Activated CD4-positive, alpha-beta T cell treated with anti-CD3 and anti-CD28 coated beads, Interleukin-2, amount 10 ng/mL, durations not matched to agents 7 days and 5 days (primary cell): ENCODE results near the gene RAD51B. TPM values are rescaled to one million over a fixed set of nuclear protein-coding genes. Genes with fewer than 3 reads are reported as not detected.
"Not testable (repeated sequence)": the region's sequence is repeated elsewhere in the genome, so short reads cannot be mapped to it uniquely, and the experiment has no call there.

ENCODE experiments used
- CTCF ChIA-PET: fragments of 350-600 bp; sonication (Branson Sonifier 250); formaldehyde crosslinking; loops from one replicate; lab custom pipeline; 2021; ENCODE audit warnings: antibody characterized with exemption; lab: Charles Lee
- POLR2A ChIA-PET: fragments of 350-600 bp; sonication (Branson Sonifier 250); formaldehyde crosslinking; loops from one replicate; lab custom pipeline; 2021; ENCODE audit warnings: antibody characterized with exemption; lab: Charles Lee
- DNase-seq: peaks from one replicate; pipeline ENCODE4 v3.0.0-alpha.2; 2020
- H3K27ac Mint-ChIP-seq: one replicate; pipeline ENCODE4 v1.8.0; 2021; ENCODE audit warnings: mild to moderate bottlenecking, moderate library complexity, mixed read lengths
- H3K27me3 Mint-ChIP-seq: one replicate; pipeline ENCODE4 v1.8.0; 2021; ENCODE audit warnings: mixed read lengths
- H3K36me3 Mint-ChIP-seq: one replicate; pipeline ENCODE4 v1.8.0; 2021; ENCODE audit warnings: low read depth, mixed read lengths
- H3K4me1 Mint-ChIP-seq: one replicate; pipeline ENCODE4 v1.8.0; 2021; ENCODE audit warnings: mixed read lengths
- H3K4me3 Mint-ChIP-seq: one replicate; pipeline ENCODE4 v1.8.0; 2021; ENCODE audit warnings: mild to moderate bottlenecking, moderate library complexity, mixed read lengths
- H3K9me3 Mint-ChIP-seq: one replicate; pipeline ENCODE4 v1.8.0; 2021; ENCODE audit warnings: mixed read lengths
- total RNA-seq, 2 experiments: library from RNA; stranded (reverse); gene quantifications; one replicate each; pipeline ENCODE4 v1.2.3, GENCODE V29; 2021

RAD51B gene
- total RNA-seq, 2 experiments from 2014 or later: 20.6 to 30.3 TPM

DNA sequence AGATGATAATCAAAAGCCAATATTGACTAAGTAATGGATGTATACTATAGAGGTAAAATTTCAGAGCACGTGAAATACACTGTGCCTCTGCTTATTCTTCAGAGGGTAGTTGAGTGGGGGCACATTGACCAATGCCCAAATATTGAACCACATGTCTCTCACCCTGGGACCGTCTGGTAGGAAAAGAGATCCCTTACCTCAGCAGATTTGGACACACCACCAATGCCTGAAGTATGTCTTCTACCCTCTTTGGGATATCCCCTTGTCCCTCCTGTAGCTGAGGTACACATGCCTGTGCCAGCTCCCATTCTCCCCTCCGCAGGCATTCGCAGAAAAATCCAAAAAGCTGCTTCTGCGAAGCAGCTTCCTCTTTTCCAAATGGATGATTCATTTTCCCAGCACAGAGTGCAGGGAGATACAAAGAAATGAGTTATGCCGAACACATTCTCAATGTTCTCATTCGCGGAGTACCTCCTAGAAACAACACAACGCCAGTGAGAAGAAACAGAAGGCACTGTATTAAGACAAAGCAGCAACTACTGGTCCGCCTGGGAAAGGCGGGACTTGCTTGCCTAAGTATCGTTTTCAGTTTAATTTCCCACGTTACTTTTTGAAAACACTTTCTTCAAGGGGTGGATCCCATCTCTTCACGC, 3.9 kb upstream of the RAD51B start:
- Mint-ChIP-seq H3K27me3 (no peaks in the 10 kb centered on the region), H3K4me3 (peak overlapping the region; percentile 93), H3K9me3 (no peaks in the 10 kb centered on the region), H3K4me1 (peaks cover 59% of the 10 kb centered on the region), H3K27ac (peak overlapping the region; percentile 97), H3K36me3 (peaks cover 10% of the 10 kb centered on the region)
- CTCF ChIA-PET: interaction anchor here (1.0 to 1.6 kb wide), 2 partner anchors 9 to 118 kb away, joined by 3 to 5 read pairs; no protein-coding TSS in a partner anchor
- POLR2A ChIA-PET: no interaction called here
- no peak for DNase-seq

DNA sequence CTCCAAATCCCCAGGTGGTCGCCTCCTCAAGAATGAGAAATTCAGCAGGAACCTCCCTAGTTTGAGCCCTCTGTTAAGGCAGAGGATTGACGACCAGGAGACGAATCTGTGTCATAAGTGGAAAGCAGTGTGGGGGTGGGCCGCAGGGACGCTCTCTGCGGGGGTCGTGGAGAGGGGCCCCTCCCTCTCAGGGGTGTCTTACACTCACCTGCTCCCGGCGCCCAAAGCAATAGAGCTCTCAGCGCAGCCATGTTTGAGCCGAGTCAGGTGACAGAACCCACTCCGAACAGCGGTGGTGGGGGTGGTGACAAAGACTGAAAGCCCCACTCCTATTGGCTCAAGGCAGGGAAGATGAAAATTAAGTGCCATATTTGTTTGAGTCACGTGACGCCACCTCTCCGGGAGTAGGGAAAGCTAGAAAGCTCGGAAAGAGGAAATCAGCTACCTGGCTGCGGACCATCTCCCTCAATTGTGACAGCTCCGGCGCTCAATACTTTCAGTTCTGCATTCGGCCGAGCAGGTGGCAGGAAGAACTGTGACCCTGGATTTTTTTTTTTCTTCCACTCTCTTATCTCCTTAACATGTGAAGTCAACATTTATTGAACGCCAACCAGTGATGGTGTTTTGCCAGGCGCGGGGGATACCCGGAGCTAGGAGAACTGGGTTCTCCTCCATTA, 3.1 kb upstream of the RAD51B start, which contains the start of gene ZFYVE26:
Gene ZFYVE26, minus strand, starts transcription at position 265 of the 677 bp plus-strand sequence. CDS start 627 bp downstream, outside the sequence.
- H3K9me3 Mint-ChIP-seq: no peaks in the 10 kb centered on the region
- ChIA-PET POLR2A (no interaction called here), CTCF (interaction anchor here (0.6 to 1.6 kb wide), 3 partner anchors 10 to 777 kb away, joined by 3 to 5 read pairs (median 4); no protein-coding TSS in a partner anchor)
- DNase-seq: peak; percentile 96
- H3K36me3 Mint-ChIP-seq: peaks cover 10% of the 10 kb centered on the region
- H3K27me3 Mint-ChIP-seq: no peaks in the 10 kb centered on the region
- peak within 1 kb of the TSS; percentile 93 for H3K4me3 Mint-ChIP-seq
- H3K27ac Mint-ChIP-seq: peak within 1 kb of the TSS; percentile 97
- peaks cover 64% of the 10 kb centered on the region for H3K4me1 Mint-ChIP-seq

DNA sequence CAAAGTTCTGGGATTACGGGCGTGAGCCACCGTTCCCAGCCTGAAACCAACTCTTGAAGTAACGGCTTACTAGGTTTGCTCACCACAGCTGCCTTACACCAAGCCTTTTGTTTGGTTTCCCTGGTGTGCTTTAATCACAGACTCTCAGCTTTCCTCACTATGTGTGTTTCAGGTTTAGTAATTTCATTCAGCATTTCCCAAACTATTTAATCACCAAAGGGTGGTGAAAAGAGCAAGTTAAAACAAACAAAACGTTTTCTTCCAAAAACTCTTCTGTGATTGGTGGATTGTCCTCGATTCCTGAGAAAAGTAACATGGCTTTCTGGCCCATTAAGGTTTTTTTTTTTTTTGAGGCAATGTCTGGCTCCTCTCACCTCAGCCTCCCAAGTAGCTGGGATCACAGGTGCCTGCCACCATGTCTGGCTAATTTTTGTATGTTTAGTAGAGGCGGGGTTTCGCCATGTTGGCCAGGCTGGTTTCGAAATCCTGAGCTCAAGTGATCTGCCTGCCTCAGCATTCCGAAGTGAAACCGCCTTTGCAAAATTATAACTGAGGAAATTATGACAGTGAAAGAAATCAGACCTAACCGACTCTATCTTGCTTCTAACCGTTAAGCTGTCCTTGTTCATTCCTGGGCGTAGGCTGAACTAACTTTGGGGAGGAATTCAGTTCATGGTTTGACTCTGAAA, 1.7 kb upstream of the RAD51B start:
- peak overlapping the region; percentile 92 for H3K4me3 Mint-ChIP-seq
- ChIA-PET CTCF (interaction anchor here (0.6 to 0.9 kb wide), 5 partner anchors 30 to 458 kb away, joined by 3 to 6 read pairs (median 3); partner anchors contain the start of gene ATP6V1D), POLR2A (no interaction called here)
- no peaks in the 10 kb centered on the region for H3K9me3 Mint-ChIP-seq
- H3K4me1 Mint-ChIP-seq: peaks cover 62% of the 10 kb centered on the region
- peak overlapping the region; percentile 73 for H3K27ac Mint-ChIP-seq
- H3K27me3 Mint-ChIP-seq: no peaks in the 10 kb centered on the region
- no peak for DNase-seq
- peaks cover 8% of the 10 kb centered on the region for H3K36me3 Mint-ChIP-seq

DNA sequence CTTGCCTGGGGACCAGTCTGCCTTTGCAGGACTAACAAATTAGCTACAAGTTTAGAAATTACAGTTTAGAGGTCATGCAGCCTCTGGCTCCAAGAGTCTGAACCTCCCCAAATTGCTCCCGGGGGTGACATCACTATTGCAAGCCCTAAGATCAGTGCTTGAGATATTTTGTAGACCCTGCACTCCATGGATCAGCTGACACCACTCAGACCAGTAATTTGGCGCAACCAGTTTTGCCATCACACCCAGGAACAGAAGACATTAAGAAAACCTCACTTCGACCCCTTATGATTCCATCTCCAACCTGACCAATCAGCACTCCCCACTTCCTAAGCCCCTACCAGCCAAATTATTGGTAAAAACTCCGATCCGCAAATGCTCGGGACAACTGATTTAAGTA, 1.1 kb upstream of the RAD51B start:
- POLR2A ChIA-PET, DNase-seq, H3K9me3 Mint-ChIP-seq, H3K36me3 Mint-ChIP-seq, H3K27me3 Mint-ChIP-seq: not testable (repeated sequence)
- H3K4me3 Mint-ChIP-seq: peak overlapping the region; percentile 92
- H3K4me1 Mint-ChIP-seq: peaks cover 60% of the 10 kb centered on the region
- H3K27ac Mint-ChIP-seq: peak overlapping the region; percentile 73
- CTCF ChIA-PET: interaction anchor here (0.7 to 0.9 kb wide), 2 partner anchors 31 to 459 kb away, joined by 3 read pairs; partner anchors contain the start of gene ATP6V1D

DNA sequence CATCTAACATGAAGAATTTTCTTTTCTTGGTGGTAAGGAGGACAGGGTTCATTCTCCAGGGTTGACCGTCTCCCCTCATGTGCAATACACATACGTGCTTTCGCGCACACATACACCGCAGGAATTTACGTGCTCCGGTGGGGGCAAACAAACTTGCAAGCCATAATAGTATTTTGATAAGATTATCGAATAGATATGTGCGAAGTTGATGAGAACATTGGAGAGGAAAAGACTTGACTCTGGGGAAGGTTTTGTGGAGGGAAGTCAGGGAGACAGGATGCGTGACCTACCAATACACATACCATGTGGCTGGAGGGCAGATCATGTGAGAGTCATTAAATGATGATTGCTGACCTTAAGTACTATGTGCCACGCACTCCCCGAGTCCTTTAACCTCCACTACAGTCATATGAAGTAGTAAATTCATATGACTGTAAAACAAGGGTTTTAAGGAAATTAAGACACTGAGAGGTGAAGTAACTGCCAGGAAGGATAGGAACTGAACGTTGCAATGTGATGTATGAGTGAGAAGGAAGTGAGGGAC, 921 bp downstream of the RAD51B start:
- H3K27me3 Mint-ChIP-seq: no peaks in the 10 kb centered on the region
- peaks cover 43% of the 10 kb centered on the region for H3K4me1 Mint-ChIP-seq
- CTCF ChIA-PET: interaction anchor here (0.5 kb wide), 1 partner anchor 980 kb away, joined by 4 read pairs; no protein-coding TSS in a partner anchor
- no peak for DNase-seq
- H3K4me3 Mint-ChIP-seq: peak overlapping the region; percentile 92
- POLR2A ChIA-PET: no interaction called here
- H3K9me3 Mint-ChIP-seq: no peaks in the 10 kb centered on the region
- H3K36me3 Mint-ChIP-seq: no peaks in the 10 kb centered on the region
- H3K27ac Mint-ChIP-seq: peak overlapping the region; percentile 92

DNA sequence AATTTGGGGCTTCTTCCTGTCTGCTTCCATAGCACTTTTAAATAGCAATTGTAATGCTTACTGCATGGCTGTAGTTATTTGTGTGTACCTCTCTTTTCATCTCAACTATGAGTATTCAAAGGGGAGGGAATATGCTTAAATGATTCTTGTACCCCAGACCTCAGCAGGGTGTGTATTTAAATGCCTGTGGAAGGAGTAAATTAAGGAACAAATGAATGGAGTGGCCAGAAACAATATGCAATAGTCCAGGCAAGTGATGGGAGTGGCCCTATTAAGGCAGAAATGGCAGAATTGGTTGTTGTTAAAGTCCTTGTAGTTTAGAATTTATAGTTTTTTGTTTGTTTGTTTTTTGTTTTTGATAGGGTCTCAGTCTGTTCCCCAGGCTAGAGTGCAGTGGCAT, 1.5 kb downstream of the RAD51B start:
- Mint-ChIP-seq H3K27me3 (no peaks in the 10 kb centered on the region), H3K27ac (no peak overlapping the region), H3K9me3 (no peaks in the 10 kb centered on the region), H3K4me3 (peak overlapping the region; percentile 92), H3K4me1 (peaks cover 38% of the 10 kb centered on the region), H3K36me3 (peaks cover 1% of the 10 kb centered on the region)
- CTCF ChIA-PET: interaction anchor here (0.6 to 0.8 kb wide), 3 partner anchors 22 to 1023 kb away, joined by 3 to 7 read pairs (median 4); no protein-coding TSS in a partner anchor
- no peak for DNase-seq
- POLR2A ChIA-PET: no interaction called here

DNA sequence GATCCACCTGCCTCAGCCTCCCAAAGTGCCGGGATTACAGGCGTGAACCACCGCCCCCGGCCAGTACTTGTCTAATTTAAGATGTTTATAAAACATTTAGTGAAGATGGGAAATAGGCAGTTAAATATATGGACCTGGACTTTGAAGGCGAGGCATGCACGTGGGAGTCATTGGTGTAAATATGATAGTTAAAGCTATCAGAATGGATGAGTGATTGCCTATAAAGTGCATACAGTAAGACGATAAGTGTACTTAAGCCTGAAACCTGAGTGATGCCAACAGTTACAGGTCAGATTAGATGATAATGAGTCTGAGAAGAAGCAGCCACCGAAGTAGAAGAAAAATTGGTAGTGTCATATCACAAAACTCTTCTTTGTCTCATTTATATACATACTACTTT, 11.5 kb downstream of the RAD51B start:
- no peak overlapping the region for H3K4me3 Mint-ChIP-seq
- POLR2A ChIA-PET: no interaction called here
- no peak overlapping the region for H3K27ac Mint-ChIP-seq

DNA sequence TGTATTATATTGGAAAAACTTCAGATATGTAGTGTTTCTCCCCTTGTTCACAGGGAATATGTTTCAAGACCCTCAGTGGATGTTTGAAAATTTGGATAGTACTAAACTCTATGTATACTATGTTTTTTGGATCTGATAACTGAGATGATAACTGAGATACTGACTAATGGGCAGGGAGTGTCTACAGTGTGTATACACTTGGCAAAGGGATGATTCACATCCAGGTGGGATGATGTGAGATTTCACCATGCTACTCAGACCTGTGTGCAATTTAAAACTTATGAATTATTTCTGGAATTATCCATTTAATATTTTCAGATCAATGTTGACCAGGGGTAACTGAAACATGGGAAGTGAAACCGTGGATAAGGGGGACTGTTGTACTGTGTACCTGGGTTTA, 13.8 kb downstream of the RAD51B start:
- Mint-ChIP-seq H3K36me3 (peaks cover 19% of the 10 kb centered on the region), H3K27me3 (no peaks in the 10 kb centered on the region), H3K27ac (no peak overlapping the region), H3K4me3 (no peak overlapping the region), H3K4me1 (no peaks in the 10 kb centered on the region), H3K9me3 (no peaks in the 10 kb centered on the region)
- CTCF ChIA-PET: interaction anchor here (0.6 kb wide), 1 partner anchor 589 kb away, joined by 3 read pairs; no protein-coding TSS in a partner anchor
- POLR2A ChIA-PET: no interaction called here
- DNase-seq: no peak

More for the DNA sequence above, 11.5 kb downstream of the RAD51B start:
- no peaks in the 10 kb centered on the region for H3K27me3 Mint-ChIP-seq
- peaks cover 26% of the 10 kb centered on the region for H3K36me3 Mint-ChIP-seq
- no peaks in the 10 kb centered on the region for H3K4me1 Mint-ChIP-seq
- CTCF ChIA-PET: no interaction called here
- H3K9me3 Mint-ChIP-seq: no peaks in the 10 kb centered on the region
- DNase-seq: no peak

DNA sequence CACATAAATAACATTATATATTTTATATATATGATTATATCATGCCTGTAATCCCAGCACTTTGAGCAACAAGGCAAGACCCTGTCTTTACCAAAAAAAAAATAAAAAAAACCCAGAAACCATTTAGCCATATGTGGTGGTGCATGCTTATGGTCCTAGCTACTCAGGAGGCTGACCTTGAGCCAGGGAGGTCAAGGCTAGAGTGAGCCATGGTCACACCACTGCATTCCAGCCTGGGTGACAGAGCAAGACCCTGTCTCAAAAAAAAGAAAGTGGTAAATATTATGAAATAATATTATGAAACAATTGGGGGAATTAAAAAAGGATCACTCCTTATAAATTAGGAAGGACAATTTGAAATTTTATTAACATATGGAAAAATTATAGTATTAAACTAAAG, 16.0 kb downstream of the RAD51B start:
- CTCF ChIA-PET: interaction anchor here (0.6 to 1.1 kb wide), 2 partner anchors 11 to 801 kb away, joined by 3 to 4 read pairs; no protein-coding TSS in a partner anchor
- no peak for DNase-seq
- Mint-ChIP-seq H3K27ac (no peak overlapping the region), H3K4me3 (no peak overlapping the region), H3K36me3 (peaks cover 8% of the 10 kb centered on the region), H3K4me1 (no peaks in the 10 kb centered on the region), H3K9me3 (no peaks in the 10 kb centered on the region), H3K27me3 (no peaks in the 10 kb centered on the region)
- POLR2A ChIA-PET: no interaction called here

DNA sequence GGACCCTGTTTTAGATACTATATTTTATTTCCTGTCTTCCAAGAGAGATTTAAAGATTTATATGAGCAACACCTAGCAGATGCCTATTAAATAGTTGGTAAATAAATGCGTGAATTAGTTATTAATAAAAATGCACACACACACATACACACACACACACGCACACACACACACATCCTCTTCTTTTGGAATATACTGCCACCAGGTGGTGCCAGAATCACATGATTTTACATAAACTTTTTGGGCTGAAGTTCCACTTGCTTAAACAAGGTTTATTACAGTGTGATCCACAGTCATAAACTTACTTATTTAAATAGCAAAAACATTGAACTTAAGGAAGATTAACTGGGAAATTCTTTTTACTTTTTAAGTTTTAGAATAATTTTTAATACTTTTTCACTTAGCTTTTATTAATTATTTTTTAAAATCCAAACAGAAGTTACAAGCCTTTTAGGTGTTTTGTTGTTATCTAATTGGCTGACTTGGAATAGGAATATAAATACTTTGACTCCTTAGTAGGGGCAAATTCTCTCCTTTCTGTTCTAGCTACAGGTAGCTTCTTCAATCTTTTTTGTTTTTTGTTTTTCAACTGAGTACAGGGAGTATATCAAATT, 17.5 kb downstream of the RAD51B start:
- POLR2A ChIA-PET: no interaction called here
- peaks cover 9% of the 10 kb centered on the region for H3K36me3 Mint-ChIP-seq
- no peaks in the 10 kb centered on the region for H3K9me3 Mint-ChIP-seq
- CTCF ChIA-PET: no interaction called here
- no peaks in the 10 kb centered on the region for H3K4me1 Mint-ChIP-seq
- no peaks in the 10 kb centered on the region for H3K27me3 Mint-ChIP-seq
- peak; percentile 71 for DNase-seq
- H3K27ac Mint-ChIP-seq: no peak overlapping the region
- no peak overlapping the region for H3K4me3 Mint-ChIP-seq

DNA sequence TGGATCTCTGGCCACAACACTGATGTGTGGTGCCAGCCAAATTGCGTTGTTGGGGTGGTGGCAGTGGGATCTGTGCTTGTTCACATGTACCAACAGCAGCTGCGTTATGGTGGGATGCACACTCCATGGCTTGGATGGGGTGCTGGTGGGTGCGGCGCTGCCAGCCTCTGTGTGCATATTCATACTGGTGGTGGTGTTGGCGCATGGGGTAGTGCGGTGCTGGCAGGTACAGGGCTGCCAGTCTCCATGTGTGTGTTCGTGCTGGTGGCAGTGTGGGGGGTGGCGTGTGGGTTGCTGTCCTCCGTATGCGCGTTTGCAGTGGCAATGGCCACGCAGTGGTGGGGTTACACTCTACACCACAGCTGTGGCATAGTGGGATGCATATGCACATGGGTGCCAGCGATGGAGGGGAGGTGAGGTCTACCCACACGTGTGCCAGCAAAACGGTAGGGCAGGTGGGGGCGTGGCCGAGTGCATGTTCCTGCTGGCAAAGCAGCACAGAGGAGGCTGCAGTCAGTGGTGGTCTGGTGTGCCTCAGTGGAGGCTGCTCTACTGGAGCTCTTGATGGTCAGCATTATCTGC, 26.5 kb downstream of the RAD51B start:
- ChIA-PET POLR2A (no interaction called here), CTCF (no interaction called here)
- H3K27ac Mint-ChIP-seq: no peak overlapping the region
- H3K4me3 Mint-ChIP-seq: no peak overlapping the region
- H3K36me3 Mint-ChIP-seq: peaks cover 18% of the 10 kb centered on the region
- no peak for DNase-seq
- peaks cover 9% of the 10 kb centered on the region for H3K9me3 Mint-ChIP-seq
- H3K27me3 Mint-ChIP-seq: no peaks in the 10 kb centered on the region
- no peaks in the 10 kb centered on the region for H3K4me1 Mint-ChIP-seq
